ENCODE data around the gene PRDM4. TPM values are rescaled to one million over a fixed set of nuclear protein-coding genes. Genes with fewer than 3 reads are reported as not detected.
"Not testable (repeated sequence)": the region's sequence is repeated elsewhere in the genome, so short reads cannot be mapped to it uniquely, and the experiment has no call there.

Gene PRDM4
- total RNA-seq, 1 donor from 2014 or later = 7.6 TPM

GRCh38 chr12:107704041-107704440 lies 56.9 kb downstream of the PRDM4 start:
- ATAC-seq (no peak), DNase-seq (ENCODE audit: low spot score) (no peak)

- DNase-seq (ENCODE audit: low spot score) (no peak), ATAC-seq (no peak)
Observed at GRCh38 chr12:107702106-107702505, 58.8 kb downstream of the PRDM4 start.

GRCh38 chr12:107695772-107696171 lies 65.2 kb downstream of the PRDM4 start:
- DNase-seq (ENCODE audit: low spot score) = not testable (repeated sequence)

GRCh38 chr12:107685360-107686248 lies 75.3 kb downstream of the PRDM4 start, which contains the start of gene PWP1:
TSS of gene PWP1 (plus strand) at chr12:107685799. CDS start at chr12:107685900, 101 bp downstream.
- peak; percentile 89 for ATAC-seq

More at GRCh38 chr12:107695772-107696171, 65.2 kb downstream of the PRDM4 start:
- ATAC-seq = peak; percentile 69

GRCh38 chr12:107684990-107685359 lies 76.0 kb downstream of the PRDM4 start:
- peak; percentile 78 for ATAC-seq
- peak; percentile 57 for DNase-seq (ENCODE audit: low spot score)

More at GRCh38 chr12:107685360-107686248, 75.3 kb downstream of the PRDM4 start, which contains the start of gene PWP1:
- DNase-seq (ENCODE audit: low spot score) = peak; percentile 97

GRCh38 chr12:107684029-107684795 lies 76.7 kb downstream of the PRDM4 start:
- no peak for DNase-seq (ENCODE audit: low spot score)
- ATAC-seq = no peak

Other genes starting within 250 kb of the PRDM4 start
- 13.3 TPM for gene PWP1, start 75.3 kb downstream of the PRDM4 start, total RNA-seq
- gene ASCL4, start 13.6 kb upstream of the PRDM4 start, total RNA-seq = not detected